Measurements from ENCODE around the gene SFXN1.

The SFXN1 gene

DNA sequence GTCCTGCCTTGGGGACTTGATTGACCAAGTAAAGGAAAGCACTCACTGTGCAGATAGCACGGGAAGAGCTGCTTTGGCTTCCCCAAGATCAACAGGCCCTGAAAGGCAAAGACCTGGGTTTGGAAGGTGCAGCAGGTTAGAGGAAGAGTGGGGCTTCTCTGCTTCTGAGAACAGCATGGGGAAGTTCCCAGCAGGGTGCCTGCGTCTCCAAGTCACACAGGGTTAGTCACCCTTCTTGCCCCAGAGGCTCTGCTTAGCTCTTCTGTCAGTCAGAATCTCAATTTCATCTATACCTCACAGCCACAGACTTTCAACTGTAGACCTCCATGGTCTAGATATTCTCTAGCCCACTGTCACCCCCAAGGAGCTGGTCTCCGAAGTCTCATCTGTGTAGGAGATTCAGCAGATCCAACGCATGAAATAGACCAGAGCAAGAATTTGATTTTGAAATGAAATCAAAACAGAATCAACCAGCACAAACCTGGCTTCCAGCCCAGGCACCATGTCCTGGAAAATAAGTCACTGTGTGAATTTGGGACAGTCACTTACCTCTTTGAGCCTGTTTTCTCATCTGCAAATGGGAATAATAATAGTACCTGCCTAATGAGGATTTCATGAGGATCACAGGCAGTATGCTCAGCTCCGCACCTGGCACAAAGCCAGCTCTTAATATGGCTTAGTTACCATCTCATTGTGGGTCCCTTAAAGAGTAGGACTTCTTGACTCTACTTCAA, 64.0 kb downstream of the SFXN1 start:
- DNase-seq = no peak

DNA sequence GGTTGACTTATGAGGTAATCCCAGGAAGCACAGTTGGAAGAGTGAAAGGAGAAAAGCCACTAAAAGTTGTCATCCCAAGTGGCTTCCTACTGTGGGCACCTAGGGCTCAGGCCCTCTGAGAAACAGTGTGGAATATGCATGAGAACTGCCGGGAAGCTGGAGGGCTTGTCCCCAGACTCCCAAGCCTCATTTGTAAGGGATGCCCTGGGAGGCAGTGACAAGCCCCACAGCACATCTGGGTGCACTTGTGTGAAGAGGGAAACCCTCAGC, 64.5 kb downstream of the SFXN1 start:
- DNase-seq = no peak

- no peak for DNase-seq
These were observed 65.8 kb downstream of the SFXN1 start for GRCh38 chr5:175544108-175544511.

GRCh38 chr5:175544586-175544985, 66.2 kb downstream of the SFXN1 start:
- DNase-seq = no peak

GRCh38 chr5:175547842-175548241, 69.5 kb downstream of the SFXN1 start:
- no peak for DNase-seq

- DNase-seq = no peak
These were observed 70.4 kb downstream of the SFXN1 start for GRCh38 chr5:175548626-175549311.

GRCh38 chr5:175550055-175550805, 71.9 kb downstream of the SFXN1 start:
- DNase-seq = no peak

DNA sequence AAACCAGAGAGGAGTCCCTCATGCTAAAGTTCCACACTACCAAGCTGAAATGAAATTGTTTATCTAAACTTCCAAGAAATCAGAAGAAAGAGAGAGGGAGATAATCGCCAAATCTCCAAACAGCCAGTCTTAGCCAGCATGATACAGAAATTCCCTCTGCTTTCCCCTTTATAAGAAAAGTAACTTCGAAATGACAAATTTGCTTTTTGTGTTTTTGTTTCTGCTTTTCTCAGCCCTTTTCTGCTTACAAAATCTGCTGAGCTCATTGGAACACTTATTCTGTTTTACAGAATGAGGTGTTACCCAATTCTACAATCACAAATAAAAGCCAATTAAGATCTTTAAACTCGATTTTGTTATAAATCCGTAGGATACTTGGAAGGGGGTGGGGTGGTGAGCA, 72.9 kb downstream of the SFXN1 start:
- DNase-seq = no peak

- DNase-seq = no peak
These were observed 75.9 kb downstream of the SFXN1 start for GRCh38 chr5:175554296-175554695.

GRCh38 chr5:175555168-175555785, 76.9 kb downstream of the SFXN1 start:
- DNase-seq = no peak

- no peak for DNase-seq
These were observed 78.4 kb downstream of the SFXN1 start for GRCh38 chr5:175556794-175557193.

DNA sequence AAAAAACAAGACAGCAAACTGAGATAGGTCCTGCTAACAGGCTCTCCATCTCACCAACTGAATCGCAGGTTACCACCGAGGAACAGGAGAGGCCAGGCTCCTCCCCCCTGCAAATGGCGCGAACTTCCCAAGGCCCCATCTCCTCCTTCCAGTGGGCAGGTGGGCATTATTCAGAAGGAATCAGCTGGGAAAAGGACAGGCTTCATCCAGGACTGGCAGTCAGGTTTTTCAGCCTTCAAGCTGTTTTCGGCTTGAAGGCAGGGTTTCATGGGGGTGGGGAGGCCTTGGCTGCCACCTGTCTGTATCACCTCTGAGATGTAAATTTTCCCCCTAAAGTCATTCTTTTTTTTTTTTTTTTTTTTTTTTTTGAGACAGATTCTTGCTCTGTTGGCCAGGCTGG, 79.4 kb downstream of the SFXN1 start:
- DNase-seq = no peak

DNA sequence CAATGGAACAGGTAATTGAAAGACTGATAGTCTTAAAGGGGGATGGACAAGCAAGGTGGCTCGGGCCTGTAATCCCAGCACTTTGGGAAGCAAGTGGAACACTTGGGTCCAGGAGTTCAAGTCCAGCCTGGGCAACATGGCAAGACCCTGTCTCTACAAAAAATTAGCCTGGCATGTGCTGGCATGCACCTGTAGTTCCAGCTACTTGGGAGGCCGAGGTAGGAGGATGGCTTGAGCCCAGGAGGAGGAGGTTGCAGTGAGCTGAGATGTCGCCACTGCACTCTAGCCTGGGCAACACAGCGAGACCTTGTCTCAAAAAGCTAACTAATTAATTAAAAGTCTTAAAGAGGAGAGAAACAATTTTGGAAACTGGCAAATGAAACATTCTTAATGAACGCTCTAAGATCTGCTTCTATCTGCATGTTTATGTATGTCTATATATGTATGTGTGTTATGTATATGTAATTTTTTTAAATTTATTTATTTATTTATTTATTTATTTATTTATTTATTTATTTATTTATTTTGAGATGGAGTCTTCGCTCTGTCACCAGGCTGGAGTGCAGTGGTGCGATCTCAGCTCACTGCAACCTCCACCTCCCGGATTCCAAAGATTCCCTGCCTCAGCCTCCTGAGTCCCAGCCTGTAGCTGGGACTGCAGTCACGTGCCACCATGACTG, 80.6 kb downstream of the SFXN1 start:
- DNase-seq = no peak

DNA sequence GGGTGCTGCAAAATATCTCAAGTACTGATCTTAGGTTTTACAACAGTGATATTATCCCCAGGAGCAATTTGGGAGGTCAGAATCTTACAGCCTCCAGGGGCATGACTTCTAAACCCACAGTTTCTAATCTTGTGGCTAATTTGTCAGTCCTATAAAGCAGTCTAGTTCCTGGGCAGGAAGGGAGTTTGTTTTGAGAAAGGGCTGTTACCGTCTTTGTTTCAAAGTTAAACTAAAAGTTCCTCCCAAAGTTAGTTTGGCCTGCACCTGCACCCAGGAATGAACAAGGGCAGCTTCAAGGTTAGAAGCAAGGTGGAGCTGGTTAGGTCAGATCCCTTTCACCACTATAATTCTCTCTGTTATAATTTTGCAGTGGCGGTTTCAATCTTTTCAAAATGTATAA, 81.7 kb downstream of the SFXN1 start:
- DNase-seq = no peak

DNA sequence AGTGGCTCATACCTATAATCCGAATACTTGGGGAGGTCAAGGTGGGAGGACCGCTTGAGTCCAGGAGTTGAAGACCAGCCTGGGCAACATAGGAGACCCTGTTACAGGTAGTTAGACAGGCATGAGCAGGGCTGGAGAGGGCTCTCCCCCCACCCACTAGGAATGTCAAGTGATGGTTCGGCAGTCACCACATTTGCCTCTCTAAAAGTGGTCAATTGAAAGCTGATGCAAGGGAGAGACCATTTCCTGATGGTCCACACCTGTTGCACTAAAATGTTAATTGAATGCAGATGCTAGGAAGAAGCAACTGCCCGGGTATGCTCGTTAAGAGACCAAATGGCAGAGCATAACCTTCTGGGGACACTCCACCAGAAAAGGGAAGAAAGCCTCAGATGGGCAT, 82.7 kb downstream of the SFXN1 start:
- no peak for DNase-seq

GRCh38 chr5:175564716-175565115, 86.4 kb downstream of the SFXN1 start:
- no peak for DNase-seq

DNA sequence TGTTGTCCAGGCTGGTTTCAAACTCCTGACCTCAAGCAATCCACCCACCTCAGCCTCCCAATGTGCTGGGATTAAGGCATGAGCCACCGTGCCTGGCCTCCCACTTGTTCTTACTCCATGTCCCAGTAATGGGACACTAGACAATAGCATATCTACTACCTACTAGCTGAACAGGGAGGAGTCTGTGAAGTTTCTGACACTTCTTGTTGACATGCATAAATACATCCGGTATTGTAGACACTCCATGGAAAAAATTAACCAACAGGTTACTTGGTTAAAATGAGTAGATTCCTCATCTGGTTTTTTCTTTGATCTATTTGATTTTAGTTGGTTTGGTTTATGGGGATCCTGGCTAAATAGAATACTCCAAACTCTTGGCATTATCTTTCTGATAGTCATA, 88.3 kb downstream of the SFXN1 start:
- DNase-seq = no peak

DNA sequence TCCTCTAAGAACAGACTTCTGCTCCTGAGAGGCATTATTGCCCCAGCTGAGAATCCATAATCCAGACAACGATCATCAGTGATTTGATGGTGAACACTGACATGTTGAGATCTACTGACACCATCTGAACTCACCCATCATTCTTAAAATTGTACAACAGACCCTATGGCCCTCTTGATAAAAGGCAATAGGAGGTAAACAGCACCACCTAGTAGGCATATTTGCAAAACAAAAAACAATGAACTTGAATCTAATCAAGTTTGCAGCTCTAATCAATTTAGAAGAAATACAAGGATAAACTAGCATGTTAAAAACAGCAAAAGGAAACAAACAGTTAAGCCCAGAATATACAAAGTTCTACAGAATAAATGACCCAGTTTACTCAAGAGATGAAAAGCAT, 89.6 kb downstream of the SFXN1 start:
- DNase-seq = no peak

DNA sequence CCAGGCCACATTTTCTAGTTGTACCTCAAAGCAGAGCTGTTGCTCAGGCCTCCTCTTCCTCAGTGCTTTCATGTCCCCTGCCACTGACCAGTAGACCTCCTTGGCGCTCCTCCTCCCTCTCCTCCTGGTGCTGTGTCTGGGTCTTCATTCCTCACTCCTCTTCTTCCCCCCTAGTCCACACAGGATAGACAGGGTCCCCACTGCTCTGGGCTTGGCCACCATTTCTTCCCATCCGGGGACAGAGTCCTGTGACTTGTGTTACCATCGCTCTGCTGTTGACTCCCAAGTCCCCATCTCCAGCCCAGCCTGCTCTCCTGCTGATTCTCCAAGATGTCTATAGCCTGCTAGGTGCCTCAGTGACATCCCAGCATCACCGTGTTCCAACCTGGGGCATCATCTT, 91.3 kb downstream of the SFXN1 start:
- DNase-seq = no peak

- DNase-seq = peak; percentile 17
These were observed 94.5 kb downstream of the SFXN1 start for GRCh38 chr5:175572886-175573285.

DNA sequence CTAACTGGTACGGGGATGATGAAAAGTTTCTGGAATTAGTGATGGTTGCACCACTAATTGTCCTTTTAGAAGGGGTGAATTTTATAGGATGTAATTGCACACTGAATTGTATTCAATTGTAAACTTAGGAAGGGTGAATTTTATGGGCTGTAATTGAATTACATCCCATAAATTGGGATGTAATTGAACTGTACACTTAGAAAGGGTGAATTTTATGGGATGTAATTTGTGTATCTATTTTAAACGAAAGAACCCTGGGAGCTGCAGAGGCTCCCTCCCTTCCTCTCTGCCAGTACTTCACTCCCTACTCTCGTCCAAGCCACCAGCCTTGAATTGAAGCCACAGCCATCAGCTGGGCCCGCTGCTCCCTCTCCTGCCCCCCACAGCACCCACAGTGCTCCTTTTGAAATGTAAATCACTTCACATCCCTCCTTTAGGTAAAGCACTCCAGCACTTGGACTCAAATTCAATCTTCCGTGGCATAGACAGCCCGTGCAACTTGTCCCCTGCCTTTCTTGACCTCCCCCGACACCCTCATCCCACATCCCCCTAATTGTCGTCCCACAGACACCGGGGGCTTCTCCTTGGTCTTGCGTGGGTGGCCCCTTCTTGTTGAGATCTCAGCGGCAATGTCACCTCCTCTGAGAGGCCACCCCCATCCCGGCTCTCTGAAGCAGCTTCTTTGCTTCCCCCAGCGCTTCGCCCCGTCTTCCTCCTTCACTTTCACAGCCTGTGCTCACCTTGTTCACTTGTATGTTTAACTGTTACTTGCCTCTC, 95.3 kb downstream of the SFXN1 start:
- no peak for DNase-seq

- no peak for DNase-seq
These were observed 96.9 kb downstream of the SFXN1 start for GRCh38 chr5:175575301-175575700.

All from fibroblast of skin of scalp (primary cell).